ENCODE measurements around the gene TMEM179B.
A peak's percentile ranks its signal among the peaks of the same experiment; 100 is the strongest.

Gene TMEM179B

DNA sequence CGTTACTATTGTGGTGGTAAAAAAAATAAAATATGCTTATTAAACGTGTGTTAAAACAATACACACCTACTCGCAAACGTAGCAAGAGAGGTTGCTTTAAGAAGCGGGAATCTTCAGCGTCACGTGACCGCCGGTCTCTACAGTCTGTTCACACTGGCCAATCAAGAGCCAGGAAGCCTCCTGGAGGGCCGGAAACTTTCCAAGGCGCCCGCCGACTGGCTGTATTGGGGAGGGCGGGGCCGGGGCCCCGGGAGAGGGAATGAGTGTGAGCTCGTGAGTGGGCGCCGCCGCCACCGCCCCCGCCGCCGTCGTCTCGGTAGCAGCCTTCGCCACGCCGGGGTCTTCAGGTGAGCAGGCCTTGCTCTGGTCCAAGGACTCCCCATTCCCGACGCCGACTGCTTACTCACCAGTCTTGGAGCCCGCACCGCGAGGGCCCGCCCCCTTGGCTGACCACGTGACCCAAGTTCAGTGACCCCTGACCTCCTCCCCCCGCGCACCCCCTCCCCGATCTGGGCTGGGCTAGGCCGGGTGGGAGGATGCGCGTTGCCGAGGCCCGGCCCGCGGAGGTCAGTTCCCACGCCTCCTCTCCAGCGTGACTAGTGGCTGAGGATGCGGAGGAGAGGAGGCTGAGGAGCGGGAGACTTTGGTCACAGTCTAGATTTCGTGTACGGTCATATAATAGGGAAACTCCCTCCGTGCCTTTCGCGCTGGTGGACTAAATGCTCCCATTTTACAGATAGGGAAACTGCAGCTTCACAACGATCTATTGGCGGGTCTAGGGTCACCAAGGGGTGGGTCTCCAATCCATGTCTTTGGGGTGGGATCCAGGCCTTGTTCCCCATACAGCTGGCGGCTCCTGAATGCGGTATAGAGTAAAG is 15.8 kb upstream of the TMEM179B start, which contains the start of gene TAF6L:
TSS of gene TAF6L (plus strand) at position 253 of the 878 bp plus-strand sequence. CDS start 4,388 bp downstream, outside the sequence.
- TF ChIP-seq POLR2A (IDR thresholded peaks at IDR 0.05; ENCODE audit: low read depth, low read length), result peak; percentile 66
- FAIRE-seq (no peak), DNase-seq (ENCODE audit: insufficient read length, low spot score) (peak; percentile 92)

DNA sequence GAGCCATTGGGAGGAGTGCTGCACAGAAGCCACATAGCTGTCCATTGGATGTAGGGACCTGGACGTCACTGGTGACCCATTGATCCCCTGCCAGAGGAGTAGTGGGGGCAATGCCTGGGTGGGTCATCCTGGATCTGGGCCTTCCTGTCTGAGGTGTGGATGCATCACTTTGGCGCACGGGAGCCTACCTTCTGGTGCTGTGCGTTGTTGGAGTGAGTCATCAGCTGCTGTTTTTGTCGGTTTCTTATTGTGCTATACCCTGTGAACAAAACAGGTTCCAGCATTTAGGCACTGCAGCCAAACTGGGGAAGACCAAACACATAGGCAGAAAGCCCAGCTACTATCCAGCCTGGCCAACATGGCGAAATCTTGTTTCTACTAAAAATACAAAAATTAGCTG is 12.8 kb upstream of the TMEM179B start:
- FAIRE-seq (no peak), DNase-seq (ENCODE audit: insufficient read length, low spot score) (no peak)
- no peak for TF ChIP-seq POLR2A (IDR thresholded peaks at IDR 0.05; ENCODE audit: low read depth, low read length)

DNA sequence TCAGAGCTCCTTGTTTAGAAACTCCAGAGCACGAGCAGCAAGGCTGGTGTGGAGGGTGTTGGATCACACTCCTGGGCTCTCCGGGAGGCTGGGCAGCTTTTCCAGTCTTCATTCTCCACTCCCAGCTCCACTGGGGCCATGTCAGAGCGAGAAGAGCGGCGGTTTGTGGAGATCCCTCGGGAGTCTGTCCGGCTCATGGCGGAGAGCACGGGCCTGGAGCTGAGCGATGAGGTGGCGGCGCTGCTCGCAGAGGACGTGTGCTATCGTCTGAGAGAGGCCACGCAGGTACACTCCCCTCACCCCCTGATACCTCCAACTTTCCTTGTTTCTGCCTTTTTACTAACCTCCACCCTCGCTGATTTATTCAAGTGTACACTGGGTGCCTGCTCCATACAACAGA is 11.6 kb upstream of the TMEM179B start:
- FAIRE-seq (no peak), DNase-seq (ENCODE audit: insufficient read length, low spot score) (no peak)
- no peak for TF ChIP-seq POLR2A (IDR thresholded peaks at IDR 0.05; ENCODE audit: low read depth, low read length)

DNA sequence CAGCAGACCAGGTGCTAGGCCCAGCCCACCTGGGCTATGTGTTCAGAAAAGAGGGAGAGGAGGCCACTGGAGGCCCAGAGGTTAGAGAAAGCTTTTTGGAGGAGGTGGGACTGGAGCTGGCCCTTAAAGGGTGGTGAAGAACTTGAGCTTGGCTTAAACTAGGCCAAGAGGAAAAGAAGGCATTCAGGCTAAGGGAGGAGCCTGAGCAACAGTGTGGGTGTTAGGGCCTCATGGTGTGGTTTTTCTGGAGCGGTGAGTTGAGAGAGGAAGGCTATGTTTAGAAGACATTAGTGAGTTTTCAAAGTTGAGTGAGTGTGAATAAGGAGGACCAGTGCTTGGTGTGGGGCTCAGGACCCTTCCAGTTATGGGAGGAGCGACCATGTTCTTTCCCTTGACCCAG is 9.8 kb upstream of the TMEM179B start:
- no peak for TF ChIP-seq POLR2A (IDR thresholded peaks at IDR 0.05; ENCODE audit: low read depth, low read length)
- no peak for FAIRE-seq

DNA sequence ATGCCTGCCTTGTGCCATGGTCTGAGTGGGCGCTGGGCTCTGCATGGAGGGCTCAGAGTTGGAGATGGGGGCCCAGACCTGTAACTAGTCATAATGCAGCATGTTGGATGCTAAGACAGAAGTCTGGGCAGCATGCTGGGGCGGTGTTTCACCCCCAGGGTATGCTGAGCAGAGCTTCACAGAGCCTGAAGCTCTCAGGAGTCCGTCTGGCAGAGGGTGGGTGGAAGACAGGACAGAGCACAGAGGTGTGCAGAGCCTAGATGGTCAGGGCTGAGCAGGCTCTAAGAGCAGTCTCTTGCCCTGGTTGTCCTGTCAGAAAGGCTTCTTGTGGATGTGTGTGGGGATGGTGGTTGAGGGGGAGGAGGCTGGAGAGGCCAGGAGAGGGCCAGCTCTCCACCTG is 8.8 kb upstream of the TMEM179B start:
- no peak for TF ChIP-seq POLR2A (IDR thresholded peaks at IDR 0.05; ENCODE audit: low read depth, low read length)
- FAIRE-seq (no peak), DNase-seq (ENCODE audit: insufficient read length, low spot score) (no peak)

More for the DNA sequence above, 9.8 kb upstream of the TMEM179B start:
- DNase-seq (ENCODE audit: insufficient read length, low spot score), result no peak

DNA sequence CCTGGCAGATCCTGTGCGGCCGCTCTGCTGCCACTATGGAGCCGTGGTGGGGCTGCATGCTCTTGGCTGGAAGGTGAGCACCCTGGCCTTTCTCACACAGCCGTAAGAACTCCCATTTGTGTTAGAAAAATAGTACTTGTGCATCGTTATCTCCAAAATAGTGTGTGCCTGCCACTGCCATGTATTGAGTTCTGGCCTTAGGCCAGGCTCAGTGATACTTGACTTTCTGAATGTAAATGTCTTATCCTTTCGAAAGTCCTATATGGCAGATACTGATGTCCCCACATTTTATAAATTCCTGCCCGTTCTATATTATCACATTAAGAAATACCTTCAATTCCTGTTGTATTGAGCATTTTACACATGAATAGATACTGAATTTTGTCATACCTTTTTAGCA is 4.4 kb upstream of the TMEM179B start:
- no peak for TF ChIP-seq POLR2A (IDR thresholded peaks at IDR 0.05; ENCODE audit: low read depth, low read length)
- FAIRE-seq (no peak), DNase-seq (ENCODE audit: insufficient read length, low spot score) (no peak)

DNA sequence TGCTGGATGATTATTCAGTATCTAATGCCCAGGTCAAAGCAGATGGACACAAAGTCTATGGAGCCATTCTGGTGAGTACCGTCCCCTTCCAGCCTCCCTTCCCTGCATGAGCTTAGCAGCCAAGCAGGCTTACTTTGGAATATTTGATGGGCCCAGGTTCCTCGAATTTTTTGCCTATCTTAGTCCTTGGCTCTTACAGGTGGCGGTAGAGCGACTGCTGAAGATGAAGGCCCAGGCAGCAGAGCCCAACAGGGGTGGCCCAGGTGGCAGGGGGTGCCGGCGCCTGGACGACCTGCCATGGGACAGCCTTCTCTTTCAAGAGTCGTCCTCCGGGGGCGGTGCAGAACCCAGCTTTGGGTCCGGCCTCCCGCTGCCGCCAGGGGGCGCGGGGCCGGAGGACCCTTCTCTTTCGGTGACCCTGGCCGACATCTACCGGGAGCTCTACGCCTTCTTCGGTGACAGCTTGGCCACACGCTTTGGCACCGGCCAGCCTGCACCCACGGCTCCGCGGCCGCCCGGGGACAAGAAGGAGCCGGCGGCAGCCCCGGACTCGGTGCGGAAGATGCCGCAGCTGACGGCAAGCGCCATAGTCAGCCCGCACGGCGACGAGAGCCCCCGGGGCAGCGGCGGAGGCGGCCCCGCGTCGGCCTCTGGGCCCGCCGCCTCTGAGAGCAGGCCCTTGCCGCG is 741 bp upstream of the TMEM179B start:
- FAIRE-seq (no peak), DNase-seq (ENCODE audit: insufficient read length, low spot score) (peak; percentile 78)

DNA sequence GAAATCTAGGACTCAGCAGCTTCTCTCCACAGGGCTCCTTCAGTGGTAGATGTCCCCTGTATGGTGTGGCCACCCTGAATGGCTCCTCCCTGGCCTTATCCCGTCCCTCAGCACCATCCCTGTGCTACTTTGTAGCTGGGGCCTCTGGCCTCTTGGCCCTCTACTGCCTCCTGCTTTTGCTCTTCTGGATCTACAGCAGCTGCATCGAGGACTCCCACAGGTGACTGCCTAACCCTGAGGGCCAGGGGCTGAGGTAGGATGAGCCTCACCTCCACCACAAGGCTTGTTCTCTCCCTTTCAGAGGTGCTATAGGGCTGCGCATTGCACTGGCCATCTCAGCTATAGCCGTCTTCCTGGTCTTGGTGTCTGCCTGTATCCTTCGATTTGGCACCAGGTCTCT is 1.8 kb downstream of the TMEM179B start:
- DNase-seq (ENCODE audit: insufficient read length, low spot score), result no peak
- TF ChIP-seq POLR2A (IDR thresholded peaks at IDR 0.05; ENCODE audit: low read depth, low read length), result no peak
- no peak for FAIRE-seq

More for the DNA sequence above, 741 bp upstream of the TMEM179B start:
- TF ChIP-seq POLR2A (IDR thresholded peaks at IDR 0.05; ENCODE audit: low read depth, low read length), result 0 out of 2 replicates have a peak, but pooled peaks have one; percentile 9

DNA sequence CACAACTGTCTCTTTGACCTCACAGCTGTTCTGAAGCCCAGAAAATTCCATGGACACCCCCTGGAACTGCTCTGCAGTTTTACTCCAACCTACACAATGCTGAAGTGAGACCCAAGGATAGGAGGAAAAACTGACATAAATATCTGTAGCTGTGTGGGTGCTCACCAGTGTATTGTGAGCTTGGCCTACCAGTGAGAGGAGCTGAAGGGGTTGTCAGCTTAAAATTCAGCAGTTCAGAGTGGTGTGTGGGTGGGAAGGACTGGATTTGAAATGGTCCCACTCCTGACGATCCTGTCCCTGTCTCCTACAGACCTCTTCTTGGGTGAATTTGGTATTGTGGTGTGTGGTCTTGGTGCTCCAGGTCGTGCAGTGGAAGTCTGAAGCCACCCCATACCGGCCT is 2.4 kb downstream of the TMEM179B start:
- no peak for TF ChIP-seq POLR2A (IDR thresholded peaks at IDR 0.05; ENCODE audit: low read depth, low read length)
- DNase-seq (ENCODE audit: insufficient read length, low spot score) (no peak), FAIRE-seq (no peak)

DNA sequence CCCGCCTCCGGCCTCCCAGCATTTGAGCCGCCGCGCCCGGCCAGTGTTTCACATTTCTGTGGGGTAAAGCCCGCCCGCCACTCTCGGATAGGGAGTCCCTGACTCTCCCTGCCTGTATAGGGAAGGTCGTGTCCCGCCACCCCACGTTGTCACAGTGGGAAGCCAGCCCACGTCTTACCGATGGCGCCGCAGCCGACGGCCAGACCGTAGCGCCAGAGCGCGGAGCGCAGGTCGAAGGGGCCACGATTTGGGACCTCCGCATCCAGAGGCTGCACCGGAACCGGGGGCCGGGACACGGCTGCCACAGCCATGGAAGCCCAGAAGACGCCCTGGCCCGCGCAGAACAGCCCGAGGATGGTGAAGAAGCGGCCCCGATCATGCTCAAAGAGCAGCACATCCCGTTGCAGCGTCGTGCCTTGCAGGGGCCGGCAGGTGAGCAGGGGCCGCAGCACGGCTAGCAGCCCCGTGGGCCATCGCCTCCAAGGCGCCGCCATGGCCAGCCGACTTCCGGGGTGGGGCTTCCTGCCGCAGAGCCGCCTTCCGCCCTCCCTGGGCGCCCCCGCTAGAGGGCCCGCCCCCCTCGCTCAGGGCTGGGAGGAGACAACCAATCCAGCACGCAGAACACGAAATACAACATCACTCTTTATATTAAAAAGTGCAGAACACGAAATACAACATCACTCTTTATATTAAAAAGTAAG is 4.4 kb downstream of the TMEM179B start, which contains the start of gene TMEM223:
TSS of gene TMEM223 (minus strand) at position 506 of the 701 bp plus-strand sequence. CDS start at position 494, 12 bp downstream.
- FAIRE-seq, result no peak
- DNase-seq (ENCODE audit: insufficient read length, low spot score), result peak; percentile 75
- TF ChIP-seq POLR2A (IDR thresholded peaks at IDR 0.05; ENCODE audit: low read depth, low read length), result peak; percentile 96

DNA sequence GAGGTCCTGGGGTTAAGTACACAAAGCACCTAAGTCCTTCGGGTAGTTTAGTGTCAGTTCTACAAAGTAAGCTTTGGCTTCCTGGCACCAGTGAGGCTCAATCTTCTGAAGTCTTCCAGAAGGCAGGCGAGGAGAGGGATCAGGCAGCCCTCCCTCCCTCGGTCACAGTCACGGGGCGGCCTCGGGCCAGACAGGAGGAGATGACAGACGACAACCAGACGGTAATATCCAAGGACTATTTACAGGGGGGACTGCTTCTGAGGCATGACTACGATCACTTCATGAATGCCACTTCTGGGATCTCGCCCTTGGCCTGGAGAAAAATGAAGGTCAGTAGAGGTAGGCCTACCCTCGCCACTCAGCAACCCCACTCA is 5.0 kb downstream of the TMEM179B start:
- TF ChIP-seq POLR2A (IDR thresholded peaks at IDR 0.05; ENCODE audit: low read depth, low read length), result no peak
- FAIRE-seq, result no peak
- DNase-seq (ENCODE audit: insufficient read length, low spot score), result no peak

DNA sequence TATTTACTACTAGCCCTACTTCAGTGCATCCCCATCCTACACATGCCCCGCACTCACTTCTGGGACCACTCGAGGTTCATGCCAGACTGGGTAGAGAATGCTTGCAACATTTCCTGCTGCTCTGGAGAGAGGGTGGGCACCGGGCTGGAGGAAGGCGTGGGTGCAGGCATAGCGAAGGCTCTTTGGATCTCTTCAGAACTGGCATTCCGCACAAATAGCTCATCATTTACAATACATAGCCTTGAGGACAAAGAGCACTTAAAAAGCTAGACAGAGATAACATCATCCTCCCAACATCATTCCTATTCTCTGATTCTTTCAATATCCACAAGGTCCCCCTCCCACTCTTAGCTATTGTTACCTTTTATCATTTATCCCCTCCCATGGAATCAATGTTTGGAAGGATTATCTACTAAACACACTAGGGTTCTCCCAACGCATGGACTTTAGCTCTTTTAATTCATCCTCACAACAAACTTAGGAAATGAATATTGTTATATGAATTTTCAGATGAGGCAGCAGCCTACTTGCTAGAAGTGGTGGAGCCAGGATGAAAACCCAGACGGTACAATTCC is 7.1 kb downstream of the TMEM179B start:
- DNase-seq (ENCODE audit: insufficient read length, low spot score), result no peak
- no peak for FAIRE-seq
- no peak for TF ChIP-seq POLR2A (IDR thresholded peaks at IDR 0.05; ENCODE audit: low read depth, low read length)

DNA sequence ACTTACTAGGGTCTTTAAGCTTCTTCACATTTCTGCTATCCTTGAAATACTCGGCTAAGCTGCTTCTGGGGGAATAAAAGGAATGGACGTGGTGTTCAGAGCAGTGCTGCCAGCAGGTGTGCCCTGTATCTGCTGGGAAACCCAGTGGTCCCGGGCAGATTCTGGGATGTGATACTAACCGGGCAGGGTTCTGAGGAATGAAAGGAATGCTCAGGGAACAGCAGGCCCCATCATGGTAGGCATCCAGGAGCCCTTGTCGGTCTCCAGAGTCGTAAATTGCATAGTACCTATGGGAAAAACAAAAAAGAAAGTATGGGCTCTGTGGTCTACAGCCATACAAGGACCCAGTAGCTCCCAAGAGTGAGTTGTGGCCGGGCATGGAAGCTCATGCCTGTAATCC is 9.1 kb downstream of the TMEM179B start:
- DNase-seq (ENCODE audit: insufficient read length, low spot score), result no peak
- no peak for FAIRE-seq
- TF ChIP-seq POLR2A (IDR thresholded peaks at IDR 0.05; ENCODE audit: low read depth, low read length), result no peak

DNA sequence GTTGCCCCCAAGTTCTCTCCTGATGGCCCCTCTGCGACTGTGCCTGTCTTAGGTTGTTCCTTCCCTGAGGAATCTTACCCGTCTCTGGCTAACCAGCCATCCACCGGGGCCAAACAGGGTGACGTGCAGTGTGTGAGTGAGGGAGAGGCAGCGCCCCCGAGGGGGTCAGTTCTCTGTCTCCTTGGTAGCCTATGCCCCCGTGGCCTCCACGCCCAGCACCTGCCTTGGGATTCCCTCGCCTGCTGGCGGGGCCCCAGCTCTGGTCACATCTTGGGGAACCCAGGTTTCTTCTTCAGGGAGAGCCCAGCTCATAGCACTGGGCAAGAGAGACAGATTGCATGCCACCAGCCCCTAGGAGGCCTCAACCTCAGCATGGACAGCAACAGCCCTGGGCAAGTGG is 12.3 kb downstream of the TMEM179B start:
- DNase-seq (ENCODE audit: insufficient read length, low spot score) (no peak), FAIRE-seq (no peak)
- TF ChIP-seq POLR2A (IDR thresholded peaks at IDR 0.05; ENCODE audit: low read depth, low read length), result no peak
